ENCODE results near the gene TP53TG5. TPM values are rescaled to one million over a fixed set of nuclear protein-coding genes. Genes with fewer than 3 reads are reported as not detected.

Gene TP53TG5
- total RNA-seq, 1 donor from 2014 or later = not detected

DNA sequence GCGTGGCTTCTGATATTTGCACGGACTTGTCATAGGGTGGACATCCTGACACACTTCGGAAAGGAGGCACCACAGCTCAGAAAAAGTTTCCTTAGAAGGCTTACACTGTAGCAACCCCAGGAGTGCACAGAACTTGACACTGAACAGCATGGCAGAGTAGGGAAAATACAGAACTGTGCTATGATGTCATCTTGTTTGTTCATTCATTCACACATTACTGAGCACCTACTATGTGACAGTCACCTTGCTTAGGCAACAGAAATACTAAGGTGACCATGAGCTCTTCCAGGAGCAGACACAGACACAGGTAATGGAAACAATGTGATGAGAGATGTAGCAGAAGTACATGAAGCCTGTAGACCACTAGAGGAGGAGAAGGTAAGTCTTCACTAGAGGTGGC lies 35.4 kb upstream of the TP53TG5 start:
- peaks cover 2% of the 10 kb centered on the region for H3K27me3 Mint-ChIP-seq (ENCODE audit: insufficient read depth, low read depth)
- TF ChIP-seq, protein P1, sequence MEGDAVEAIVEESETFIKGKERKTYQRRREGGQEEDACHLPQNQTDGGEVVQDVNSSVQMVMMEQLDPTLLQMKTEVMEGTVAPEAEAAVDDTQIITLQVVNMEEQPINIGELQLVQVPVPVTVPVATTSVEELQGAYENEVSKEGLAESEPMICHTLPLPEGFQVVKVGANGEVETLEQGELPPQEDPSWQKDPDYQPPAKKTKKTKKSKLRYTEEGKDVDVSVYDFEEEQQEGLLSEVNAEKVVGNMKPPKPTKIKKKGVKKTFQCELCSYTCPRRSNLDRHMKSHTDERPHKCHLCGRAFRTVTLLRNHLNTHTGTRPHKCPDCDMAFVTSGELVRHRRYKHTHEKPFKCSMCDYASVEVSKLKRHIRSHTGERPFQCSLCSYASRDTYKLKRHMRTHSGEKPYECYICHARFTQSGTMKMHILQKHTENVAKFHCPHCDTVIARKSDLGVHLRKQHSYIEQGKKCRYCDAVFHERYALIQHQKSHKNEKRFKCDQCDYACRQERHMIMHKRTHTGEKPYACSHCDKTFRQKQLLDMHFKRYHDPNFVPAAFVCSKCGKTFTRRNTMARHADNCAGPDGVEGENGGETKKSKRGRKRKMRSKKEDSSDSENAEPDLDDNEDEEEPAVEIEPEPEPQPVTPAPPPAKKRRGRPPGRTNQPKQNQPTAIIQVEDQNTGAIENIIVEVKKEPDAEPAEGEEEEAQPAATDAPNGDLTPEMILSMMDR (IDR thresholded peaks at IDR 0.05) = no peak
- TF ChIP-seq EZH2phosphoT487 (IDR thresholded peaks at IDR 0.05) = no peak
- TF ChIP-seq EZH2 (IDR thresholded peaks at IDR 0.05) = no peak
- Histone ChIP-seq H2AFZ (replicated peaks) (no peak overlapping the region), H3K79me2 (ENCODE audit: low read depth) (peaks cover 23% of the 10 kb centered on the region), H3K36me3 (no peaks in the 10 kb centered on the region), H3F3A (ENCODE audit: low read depth) (no peaks in the 10 kb centered on the region), H3K27me3 (peaks cover 5% of the 10 kb centered on the region), H3K4me2 (no peak overlapping the region), H3K9me3 (ENCODE audit: low read depth) (no peaks in the 10 kb centered on the region), H4K20me1 (ENCODE audit: low read depth) (no peaks in the 10 kb centered on the region), H3K4me3 (no peak overlapping the region), H3K27ac (no peak overlapping the region), H3K9ac (no peak overlapping the region), H3K4me1 (peaks cover 8% of the 10 kb centered on the region)
- no peak for DNase-seq (ENCODE audit: low spot score)
- H3K27ac Mint-ChIP-seq = no peak overlapping the region
- no peaks in the 10 kb centered on the region for H3K9me3 Mint-ChIP-seq
- peaks cover 6% of the 10 kb centered on the region for H3K36me3 Mint-ChIP-seq
- H3K4me1 Mint-ChIP-seq = peaks cover 13% of the 10 kb centered on the region
- no peak overlapping the region for H3K4me3 Mint-ChIP-seq

- no peak overlapping the region for H3K27ac ChIP-seq
- H3K9me3 Mint-ChIP-seq = no peaks in the 10 kb centered on the region
Observed at GRCh38 chr20:45412653-45413052, 34.5 kb upstream of the TP53TG5 start.

DNA sequence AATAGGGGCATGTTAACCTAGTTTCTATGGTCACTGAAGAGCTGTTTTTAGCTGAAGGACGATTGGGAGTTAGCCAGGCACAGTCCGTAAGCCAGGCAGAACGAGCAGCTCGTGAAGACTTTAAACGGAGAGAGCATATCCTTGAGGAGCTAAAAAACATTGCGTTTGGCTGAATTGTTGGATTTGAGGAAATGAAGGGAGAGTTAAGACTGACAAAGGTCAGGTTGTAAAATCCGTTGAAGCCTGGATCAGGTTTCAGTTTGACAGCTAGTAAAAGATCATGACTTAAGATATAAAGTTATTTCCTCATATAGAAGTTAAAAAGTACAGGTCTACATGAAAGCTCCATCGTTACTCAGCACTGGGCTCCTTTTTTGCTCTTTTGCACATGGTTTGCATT lies 32.8 kb upstream of the TP53TG5 start:
- H3K4me1 Mint-ChIP-seq = peaks cover 17% of the 10 kb centered on the region
- no peaks in the 10 kb centered on the region for H3K79me2 ChIP-seq (ENCODE audit: low read depth)

More at GRCh38 chr20:45412653-45413052, 34.5 kb upstream of the TP53TG5 start:
- Histone ChIP-seq H3K4me2 (no peak overlapping the region), H3K27me3 (peaks cover 13% of the 10 kb centered on the region), H3K4me3 (no peak overlapping the region), H3K79me2 (ENCODE audit: low read depth) (peaks cover 16% of the 10 kb centered on the region), H4K20me1 (ENCODE audit: low read depth) (no peaks in the 10 kb centered on the region), H3F3A (ENCODE audit: low read depth) (peaks cover 1% of the 10 kb centered on the region), H3K36me3 (no peaks in the 10 kb centered on the region), H2AFZ (replicated peaks) (no peak overlapping the region), H3K4me1 (peaks cover 8% of the 10 kb centered on the region), H3K9me3 (ENCODE audit: low read depth) (no peaks in the 10 kb centered on the region), H3K9ac (no peak overlapping the region)
- DNase-seq (ENCODE audit: low spot score) = no peak
- Mint-ChIP-seq H3K36me3 (peaks cover 6% of the 10 kb centered on the region), H3K27me3 (ENCODE audit: insufficient read depth, low read depth) (no peaks in the 10 kb centered on the region), H3K4me3 (no peak overlapping the region), H3K27ac (no peak overlapping the region), H3K4me1 (peaks cover 16% of the 10 kb centered on the region)
- no peak for TF ChIP-seq EZH2 (IDR thresholded peaks at IDR 0.05)
- TF ChIP-seq, protein P1 (IDR thresholded peaks at IDR 0.05) = no peak
- no peak for TF ChIP-seq EZH2phosphoT487 (IDR thresholded peaks at IDR 0.05)

More for the DNA sequence above, 32.8 kb upstream of the TP53TG5 start:
- Histone ChIP-seq H3K4me3 (no peak overlapping the region), H3K27me3 (peaks cover 31% of the 10 kb centered on the region), H3K9me3 (ENCODE audit: low read depth) (no peaks in the 10 kb centered on the region), H3K4me2 (no peak overlapping the region), H3K27ac (no peak overlapping the region), H4K20me1 (ENCODE audit: low read depth) (no peaks in the 10 kb centered on the region), H3F3A (ENCODE audit: low read depth) (peaks cover 4% of the 10 kb centered on the region), H2AFZ (replicated peaks) (no peak overlapping the region), H3K9ac (no peak overlapping the region), H3K4me1 (no peaks in the 10 kb centered on the region), H3K36me3 (no peaks in the 10 kb centered on the region)
- no peak for DNase-seq (ENCODE audit: low spot score)
- no peak for TF ChIP-seq EZH2 (IDR thresholded peaks at IDR 0.05)
- TF ChIP-seq EZH2phosphoT487 (IDR thresholded peaks at IDR 0.05) = no peak
- TF ChIP-seq, protein P1 (IDR thresholded peaks at IDR 0.05) = no peak
- peaks cover 6% of the 10 kb centered on the region for H3K36me3 Mint-ChIP-seq
- H3K9me3 Mint-ChIP-seq = no peaks in the 10 kb centered on the region
- no peaks in the 10 kb centered on the region for H3K27me3 Mint-ChIP-seq (ENCODE audit: insufficient read depth, low read depth)
- H3K27ac Mint-ChIP-seq = no peak overlapping the region
- no peak overlapping the region for H3K4me3 Mint-ChIP-seq
